LNCaP clone FGC (cell line): ENCODE measurements around the gene TXLNG.

Experiments
- DNase-seq: peaks from one replicate; pipeline ENCODE4 v3.0.0-alpha.2; 2011; ENCODE audit warnings: low read depth
- H3K4me3 ChIP-seq: 2 replicates; pipeline ENCODE4 v1.5.1; 2011; ENCODE audit warnings: mild to moderate bottlenecking, low read depth, low read length, control low read depth
- CTCF ChIP-seq: IDR thresholded peaks from 2 replicates; pipeline ENCODE4 v1.5.1; 2012; ENCODE audit warnings: mild to moderate bottlenecking; ENCODE audit not compliant: control insufficient read depth, insufficient read depth; ENCODE audit errors: extremely low read depth

Gene TXLNG

GRCh38 chrX:16826207-16826606, 39.9 kb downstream of the TXLNG start:
- no peak for DNase-seq
- TF ChIP-seq CTCF, result peak; percentile 52
- H3K4me3 ChIP-seq, result no peak overlapping the region

GRCh38 chrX:16827225-16827624, 41.0 kb downstream of the TXLNG start:
- no peak overlapping the region for H3K4me3 ChIP-seq
- TF ChIP-seq CTCF, result no peak
- no peak for DNase-seq

- no peak for TF ChIP-seq CTCF
- peak; percentile 54 for DNase-seq
- H3K4me3 ChIP-seq, result no peak overlapping the region
Measured at GRCh38 chrX:16828124-16828908, 42.0 kb downstream of the TXLNG start.

- no peak for DNase-seq
- no peak overlapping the region for H3K4me3 ChIP-seq
- TF ChIP-seq CTCF, result no peak
Measured at GRCh38 chrX:16832301-16832700, 46.0 kb downstream of the TXLNG start.

GRCh38 chrX:16834806-16835205, 48.5 kb downstream of the TXLNG start:
- DNase-seq, result no peak
- TF ChIP-seq CTCF, result no peak
- no peak overlapping the region for H3K4me3 ChIP-seq

GRCh38 chrX:16836371-16836770, 50.1 kb downstream of the TXLNG start:
- no peak for TF ChIP-seq CTCF
- no peak for DNase-seq
- no peak overlapping the region for H3K4me3 ChIP-seq

GRCh38 chrX:16838202-16839066, 52.2 kb downstream of the TXLNG start:
- TF ChIP-seq CTCF, result no peak
- H3K4me3 ChIP-seq, result no peak overlapping the region
- DNase-seq, result no peak
